Measurements from ENCODE around the gene MTX3. TPM values are rescaled to one million over a fixed set of nuclear protein-coding genes. Genes with fewer than 3 reads are reported as not detected.

The MTX3 gene
- total RNA-seq, 4 donors from 2014 or later, result 15.0 to 20.8 (median 15.8) TPM

DNA sequence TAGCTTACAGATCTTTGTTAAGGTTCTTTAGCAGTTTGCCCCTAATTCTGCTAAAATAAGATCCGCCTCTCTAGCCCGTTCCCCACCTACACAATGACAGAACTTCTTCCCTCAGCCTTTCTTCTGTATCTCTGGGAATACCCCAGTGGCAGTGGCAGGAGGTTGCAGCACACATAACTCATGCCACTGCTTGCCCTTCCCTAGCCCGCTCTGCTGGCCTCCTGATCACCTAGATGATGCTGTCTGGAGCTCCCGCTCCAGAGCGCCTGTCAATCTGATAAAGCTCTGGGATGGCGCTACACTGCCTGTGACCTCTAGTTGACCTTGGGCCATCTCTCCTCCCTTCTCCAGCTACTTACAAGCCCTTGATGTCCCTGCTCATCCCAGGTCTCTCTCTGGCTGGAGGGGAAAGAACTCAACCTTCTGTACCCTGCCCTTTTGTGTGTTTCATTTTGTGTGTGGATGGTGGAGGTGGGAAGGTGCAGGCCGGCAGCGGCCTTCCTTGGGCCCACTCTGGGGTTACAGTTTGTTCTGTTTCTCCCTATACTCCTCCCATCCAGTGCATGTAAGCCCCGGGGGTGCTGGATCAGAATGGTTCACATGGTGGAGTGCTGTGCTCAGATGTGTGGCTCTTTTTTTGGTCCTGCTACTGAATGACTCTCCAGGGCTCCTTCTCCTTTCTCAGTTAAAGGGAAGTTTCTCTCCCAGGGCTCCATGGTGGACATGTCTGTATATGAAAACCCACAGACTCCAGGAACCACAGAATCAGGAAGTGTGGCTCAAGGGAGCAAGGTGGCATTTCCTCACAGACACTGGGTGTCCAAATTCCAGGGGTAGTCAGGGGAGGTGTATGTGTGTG, 29.1 kb downstream of the MTX3 start:
- intact Hi-C loops (cut with DNase I), result no loop called here
- H3K4me1 ChIP-seq, result no peaks in the 10 kb centered on the region
- DNase-seq (ENCODE audit: extremely low spot score), result peak; percentile 79
- H3K27ac ChIP-seq (replicated peaks in 1 of 4), result no peak overlapping the region
- 89% methylated on average over 9 of the region's 9 CpGs for WGBS
- no peak overlapping the region for H3K4me3 ChIP-seq
- H3K9me3 ChIP-seq, result no peaks in the 10 kb centered on the region
- TF ChIP-seq EP300 (IDR thresholded peaks at IDR 0.05) (no peak), POLR2A (IDR thresholded peaks at IDR 0.05; ENCODE audit: low read depth) (no peak), POLR2AphosphoS5 (IDR thresholded peaks at IDR 0.05) (no peak)
- TF ChIP-seq, protein P1, sequence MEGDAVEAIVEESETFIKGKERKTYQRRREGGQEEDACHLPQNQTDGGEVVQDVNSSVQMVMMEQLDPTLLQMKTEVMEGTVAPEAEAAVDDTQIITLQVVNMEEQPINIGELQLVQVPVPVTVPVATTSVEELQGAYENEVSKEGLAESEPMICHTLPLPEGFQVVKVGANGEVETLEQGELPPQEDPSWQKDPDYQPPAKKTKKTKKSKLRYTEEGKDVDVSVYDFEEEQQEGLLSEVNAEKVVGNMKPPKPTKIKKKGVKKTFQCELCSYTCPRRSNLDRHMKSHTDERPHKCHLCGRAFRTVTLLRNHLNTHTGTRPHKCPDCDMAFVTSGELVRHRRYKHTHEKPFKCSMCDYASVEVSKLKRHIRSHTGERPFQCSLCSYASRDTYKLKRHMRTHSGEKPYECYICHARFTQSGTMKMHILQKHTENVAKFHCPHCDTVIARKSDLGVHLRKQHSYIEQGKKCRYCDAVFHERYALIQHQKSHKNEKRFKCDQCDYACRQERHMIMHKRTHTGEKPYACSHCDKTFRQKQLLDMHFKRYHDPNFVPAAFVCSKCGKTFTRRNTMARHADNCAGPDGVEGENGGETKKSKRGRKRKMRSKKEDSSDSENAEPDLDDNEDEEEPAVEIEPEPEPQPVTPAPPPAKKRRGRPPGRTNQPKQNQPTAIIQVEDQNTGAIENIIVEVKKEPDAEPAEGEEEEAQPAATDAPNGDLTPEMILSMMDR (IDR thresholded peaks at IDR 0.05), result no peak
- no peaks in the 10 kb centered on the region for H3K27me3 ChIP-seq
- H3K36me3 ChIP-seq, result no peaks in the 10 kb centered on the region

DNA sequence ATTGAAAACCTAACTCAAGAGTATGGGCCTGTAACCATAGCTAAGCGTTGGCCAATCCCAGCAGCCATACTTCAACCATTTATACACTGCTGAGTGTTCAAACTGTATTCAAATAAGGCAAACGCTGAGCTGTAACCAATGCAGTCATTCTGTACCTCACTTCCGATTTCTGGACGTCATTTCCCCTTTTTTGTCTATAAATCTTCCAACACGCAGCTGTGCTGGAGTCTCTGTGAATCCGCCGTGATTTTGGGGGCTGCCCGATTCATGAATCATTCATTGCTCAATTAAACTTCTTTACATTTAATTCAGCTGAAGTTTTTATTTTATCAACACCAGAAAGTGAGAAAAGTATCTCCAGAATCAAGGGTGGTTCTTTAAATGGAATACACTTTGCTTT, 31.7 kb downstream of the MTX3 start:
- Histone ChIP-seq H3K36me3 (no peaks in the 10 kb centered on the region), H3K4me3 (no peak overlapping the region), H3K9me3 (no peaks in the 10 kb centered on the region), H3K4me1 (no peaks in the 10 kb centered on the region), H3K27ac (replicated peaks in 1 of 4) (no peak overlapping the region), H3K27me3 (no peaks in the 10 kb centered on the region)
- intact Hi-C loops (cut with DNase I), result no loop called here
- no peak for DNase-seq (ENCODE audit: extremely low spot score)
- TF ChIP-seq, protein P1 (IDR thresholded peaks at IDR 0.05), result no peak
- TF ChIP-seq POLR2A (IDR thresholded peaks at IDR 0.05; ENCODE audit: low read depth) (no peak), POLR2AphosphoS5 (IDR thresholded peaks at IDR 0.05) (no peak), EP300 (IDR thresholded peaks at IDR 0.05) (no peak)
- 77% methylated on average over 8 of the region's 8 CpGs for WGBS

DNA sequence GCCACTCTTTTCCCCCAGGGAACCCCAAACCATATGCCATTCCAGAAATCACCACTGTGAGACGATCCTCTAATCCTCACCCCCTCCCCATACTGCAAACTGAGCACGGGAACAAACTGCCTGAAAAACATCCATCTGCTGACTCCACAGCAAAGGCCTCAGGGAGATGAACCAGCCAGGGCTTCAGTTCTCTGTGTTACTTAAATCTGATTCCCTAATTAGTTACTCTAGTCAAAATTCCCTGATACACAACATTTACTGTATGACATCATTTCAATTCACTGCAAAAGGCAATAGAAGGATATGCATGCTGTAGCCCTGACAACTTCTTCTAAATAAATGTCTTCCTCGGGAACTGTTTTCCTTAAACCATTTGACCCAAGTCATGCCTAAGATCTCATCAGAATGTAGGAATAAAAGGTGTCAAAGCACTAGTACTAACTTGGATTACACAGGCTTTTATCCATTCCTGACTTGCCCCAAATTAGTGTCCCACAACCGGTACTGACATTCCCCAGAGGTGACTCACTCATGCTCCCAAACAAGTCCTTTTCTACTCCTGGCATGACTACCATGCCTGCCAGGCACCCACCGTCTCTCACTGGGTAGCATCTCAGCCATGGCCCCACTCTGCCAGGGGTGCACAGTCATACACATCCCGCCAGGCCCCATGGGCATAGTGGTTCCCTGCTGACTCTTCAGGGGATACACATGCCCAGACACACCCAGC, 35.0 kb downstream of the MTX3 start:
- no peak for TF ChIP-seq EP300 (IDR thresholded peaks at IDR 0.05)
- TF ChIP-seq POLR2A (IDR thresholded peaks at IDR 0.05; ENCODE audit: low read depth), result no peak
- TF ChIP-seq, protein P1 (IDR thresholded peaks at IDR 0.05), result no peak
- Histone ChIP-seq H3K27ac (replicated peaks in 1 of 4) (no peak overlapping the region), H3K27me3 (no peaks in the 10 kb centered on the region), H3K9me3 (no peaks in the 10 kb centered on the region), H3K4me1 (no peaks in the 10 kb centered on the region), H3K36me3 (no peaks in the 10 kb centered on the region), H3K4me3 (no peak overlapping the region)
- no peak for DNase-seq (ENCODE audit: extremely low spot score)
- intact Hi-C loops (cut with DNase I), result no loop called here
- 67% methylated on average over 5 of the region's 6 CpGs for WGBS

DNA sequence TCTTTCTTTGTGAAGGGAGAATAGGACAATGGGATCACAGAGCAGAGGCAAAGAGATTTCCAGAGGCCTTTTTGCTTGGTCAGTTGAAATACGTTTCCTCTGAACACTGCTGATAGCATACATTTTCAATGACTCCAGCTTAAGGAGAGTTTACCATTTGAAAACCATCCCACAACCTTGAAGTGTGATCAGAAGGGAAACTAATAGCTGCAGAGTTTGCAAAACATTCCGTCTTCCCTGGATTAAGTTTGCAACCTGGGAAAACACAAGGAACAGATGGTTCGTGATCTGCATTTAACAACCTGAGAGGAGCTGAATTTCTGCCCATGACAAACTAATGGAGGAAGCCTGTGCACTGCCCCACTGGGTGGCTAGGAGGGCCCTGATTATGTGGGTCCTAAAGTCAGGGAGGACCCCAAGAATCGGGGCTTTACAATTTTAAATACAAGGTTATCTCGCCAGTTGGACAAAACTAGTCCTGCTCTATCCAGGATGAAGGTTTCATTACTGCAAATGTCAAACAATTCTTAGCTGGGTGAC, 35.6 kb downstream of the MTX3 start:
- no peaks in the 10 kb centered on the region for H3K4me1 ChIP-seq
- H3K4me3 ChIP-seq, result no peak overlapping the region
- H3K27me3 ChIP-seq, result no peaks in the 10 kb centered on the region
- H3K9me3 ChIP-seq, result no peaks in the 10 kb centered on the region
- 77% methylated on average over 5 of the region's 5 CpGs for WGBS
- DNase-seq (ENCODE audit: extremely low spot score), result no peak
- intact Hi-C loops (cut with DNase I), result no loop called here
- H3K27ac ChIP-seq (replicated peaks in 1 of 4), result no peak overlapping the region
- TF ChIP-seq POLR2AphosphoS5 (IDR thresholded peaks at IDR 0.05), result no peak
- no peak for TF ChIP-seq POLR2A (IDR thresholded peaks at IDR 0.05; ENCODE audit: low read depth)
- TF ChIP-seq, protein P1 (IDR thresholded peaks at IDR 0.05), result no peak
- no peak for TF ChIP-seq EP300 (IDR thresholded peaks at IDR 0.05)
- no peaks in the 10 kb centered on the region for H3K36me3 ChIP-seq
